Neural cell (in vitro differentiated cells): ENCODE measurements around the gene PRRC2B.

Experiments
- CTCF ChIP-seq: fragments of 450-650 bp; IDR thresholded peaks from 2 replicates; pipeline ENCODE4 v1.5.1; 2014; ENCODE audit warnings: antibody characterized with exemption, mild to moderate bottlenecking, moderate library complexity; ENCODE audit not compliant: poor library complexity, severe bottlenecking
- EP300 ChIP-seq: fragments of 450-650 bp; conservative IDR thresholded peaks from 2 replicates; pipeline ENCODE4 v1.6.1; 2014; ENCODE audit warnings: antibody characterized with exemption, mild to moderate bottlenecking, moderate library complexity; ENCODE audit not compliant: poor library complexity, severe bottlenecking
- EZH2 ChIP-seq: fragments of 200-600, 300-800 bp; shearing (Covaris generic), sonication (generic); IDR thresholded peaks from 2 replicates; pipeline ENCODE4 v1.6.1; 2014; ENCODE audit warnings: antibody characterized with exemption, low read length, borderline replicate concordance, mild to moderate bottlenecking; ENCODE audit not compliant: insufficient read depth, poor library complexity, severe bottlenecking
- MXI1 ChIP-seq: fragments of 450-650 bp; conservative IDR thresholded peaks from 2 replicates; pipeline ENCODE4 v1.6.1; 2014; ENCODE audit warnings: antibody characterized with exemption, mild to moderate bottlenecking; ENCODE audit not compliant: poor library complexity, severe bottlenecking
- POLR2AphosphoS5 ChIP-seq: IDR thresholded peaks from 2 replicates; pipeline ENCODE4 v1.6.1; 2012
- REST ChIP-seq: IDR thresholded peaks from 2 replicates; pipeline ENCODE4 v1.6.1; 2012; ENCODE audit warnings: borderline replicate concordance
- SMC3 ChIP-seq: fragments of 450-650 bp; conservative IDR thresholded peaks from 2 replicates; pipeline ENCODE4 v1.6.1; 2014; ENCODE audit warnings: antibody characterized with exemption, mild to moderate bottlenecking, moderate library complexity; ENCODE audit not compliant: poor library complexity

GRCh38 chr9:131517761-131518190, 123.9 kb downstream of the PRRC2B start:
- no peak for TF ChIP-seq CTCF
- TF ChIP-seq REST: no peak
- no peak for TF ChIP-seq EP300
- TF ChIP-seq MXI1: no peak
- TF ChIP-seq POLR2AphosphoS5: no peak
- no peak for TF ChIP-seq SMC3
- no peak for TF ChIP-seq EZH2
